ENCODE results near the gene CYFIP1. TPM values are rescaled to one million over a fixed set of nuclear protein-coding genes. Genes with fewer than 3 reads are reported as not detected.

CYFIP1 gene
- polyA plus RNA-seq, 4 donors: 89.0 to 106 (median 96.2) TPM

DNA sequence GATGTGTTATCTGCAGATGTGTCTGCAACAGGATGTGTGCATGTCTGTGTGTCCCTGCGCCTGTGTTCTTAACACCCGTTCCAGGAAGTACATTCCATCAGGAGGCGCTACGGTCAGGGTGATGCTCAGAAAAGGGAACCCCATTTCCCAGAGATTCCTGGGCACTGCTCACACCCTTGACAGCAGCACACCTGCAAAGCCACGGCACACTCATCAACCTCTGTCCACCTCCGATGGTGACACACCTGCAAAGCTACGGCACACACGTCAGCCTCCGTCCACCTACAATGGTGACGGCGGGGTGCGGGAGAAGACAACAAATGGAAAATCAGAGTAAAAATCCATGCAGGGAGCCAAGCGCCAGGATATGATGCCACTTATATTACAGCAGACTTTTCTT lies 86.3 kb downstream of the CYFIP1 start:
- DNase-seq (ENCODE audit: low read depth in 4 of 4, low spot score in 2 of 4): no peak

DNA sequence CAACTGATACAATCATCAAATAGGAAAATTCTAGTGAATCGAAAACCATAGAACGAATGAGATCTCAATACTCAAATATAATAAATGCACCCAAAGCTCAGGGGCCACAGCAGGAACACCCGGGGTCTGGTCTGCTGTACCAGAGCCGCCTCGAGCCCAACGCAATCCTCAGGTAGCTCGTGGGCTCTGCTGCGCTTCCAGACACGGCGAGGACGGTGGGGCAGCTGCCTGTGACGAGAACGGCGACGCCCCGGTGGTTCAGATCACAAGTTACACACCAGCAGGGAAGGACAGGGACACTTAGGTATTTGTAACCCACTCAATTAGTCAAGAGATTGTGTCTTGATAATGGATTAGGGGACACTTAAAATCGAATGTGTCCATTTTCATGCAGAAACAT lies 87.1 kb downstream of the CYFIP1 start:
- DNase-seq (ENCODE audit: low read depth in 4 of 4, low spot score in 2 of 4): no peak

DNA sequence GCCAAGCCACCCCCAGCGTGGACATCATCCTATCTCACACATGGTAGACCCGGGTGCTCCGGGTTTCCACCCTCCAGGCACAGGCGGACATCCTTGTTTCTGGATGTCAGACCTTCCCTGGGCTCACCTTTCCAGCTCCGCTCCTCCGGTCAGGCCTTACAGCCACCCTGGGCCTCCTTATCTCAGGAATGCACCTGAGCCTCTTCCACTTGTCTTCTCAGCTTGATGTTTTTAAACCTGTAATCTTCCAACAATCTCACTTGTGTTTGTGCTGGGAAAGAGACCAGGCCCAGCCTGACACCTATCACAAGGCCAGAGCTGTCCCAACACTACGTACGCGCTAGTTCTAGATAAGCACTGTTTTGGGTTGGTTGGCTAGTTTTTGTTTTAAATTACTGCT lies 87.8 kb downstream of the CYFIP1 start:
- DNase-seq (ENCODE audit: low read depth in 4 of 4, low spot score in 2 of 4): no peak

DNA sequence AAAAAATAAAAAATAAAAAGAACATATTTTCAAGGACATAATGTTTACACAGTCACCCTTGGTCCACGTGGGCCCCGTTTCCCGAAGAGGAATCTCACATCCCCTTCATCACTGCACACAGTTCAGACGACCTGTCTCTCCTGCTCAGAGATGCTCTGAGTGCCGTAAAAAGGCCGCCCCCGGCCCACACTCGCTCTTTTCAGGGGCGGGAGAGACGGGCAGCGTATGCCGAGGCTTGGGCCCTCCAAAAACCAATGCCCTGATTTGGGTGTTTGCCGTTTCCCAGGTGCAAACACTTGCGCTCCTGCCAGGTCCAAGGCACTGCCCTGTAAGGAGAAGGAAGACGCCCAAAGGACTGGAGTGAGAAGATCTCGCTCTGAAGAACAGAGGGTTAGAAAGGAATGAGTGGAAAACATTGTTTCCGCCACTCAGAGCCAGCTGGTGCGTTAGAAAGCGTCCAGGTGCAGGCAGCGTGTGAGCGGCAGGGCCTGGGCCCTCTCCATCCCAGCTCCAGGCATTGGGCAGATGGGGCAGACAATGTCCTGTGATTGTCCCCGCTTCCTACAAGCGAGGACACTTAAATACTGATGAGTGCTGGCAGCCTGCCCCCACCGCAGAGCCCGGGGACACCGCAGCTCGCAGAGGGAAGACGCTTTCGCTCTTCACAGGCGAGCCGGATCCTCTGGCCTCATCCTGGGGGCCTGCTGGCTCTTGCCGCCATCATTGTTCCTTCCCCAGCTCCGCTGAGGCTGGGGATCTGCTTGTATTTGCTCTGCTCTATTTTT lies 88.5 kb downstream of the CYFIP1 start:
- DNase-seq (ENCODE audit: low read depth in 4 of 4, low spot score in 2 of 4): no peak

DNA sequence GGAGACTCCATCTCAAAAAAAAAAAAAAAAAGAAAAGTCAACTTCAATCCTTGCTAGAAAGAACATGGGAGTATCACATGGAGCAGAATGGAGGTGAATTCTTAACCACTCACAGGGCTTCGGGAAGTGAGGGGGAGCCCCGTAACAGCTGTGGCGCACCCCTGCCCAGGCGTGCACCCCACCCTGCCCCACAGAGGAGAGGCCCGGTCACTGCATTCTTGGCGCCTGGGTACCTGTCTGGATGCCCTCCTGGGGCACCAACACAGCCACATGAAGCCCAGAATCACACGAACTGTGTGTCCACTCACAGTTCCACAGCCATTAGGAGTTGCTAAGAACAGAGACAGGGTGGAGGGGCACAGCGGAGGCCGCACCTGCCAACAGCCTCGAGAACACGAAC lies 89.9 kb downstream of the CYFIP1 start:
- no peak for DNase-seq (ENCODE audit: low read depth in 4 of 4, low spot score in 2 of 4)

DNA sequence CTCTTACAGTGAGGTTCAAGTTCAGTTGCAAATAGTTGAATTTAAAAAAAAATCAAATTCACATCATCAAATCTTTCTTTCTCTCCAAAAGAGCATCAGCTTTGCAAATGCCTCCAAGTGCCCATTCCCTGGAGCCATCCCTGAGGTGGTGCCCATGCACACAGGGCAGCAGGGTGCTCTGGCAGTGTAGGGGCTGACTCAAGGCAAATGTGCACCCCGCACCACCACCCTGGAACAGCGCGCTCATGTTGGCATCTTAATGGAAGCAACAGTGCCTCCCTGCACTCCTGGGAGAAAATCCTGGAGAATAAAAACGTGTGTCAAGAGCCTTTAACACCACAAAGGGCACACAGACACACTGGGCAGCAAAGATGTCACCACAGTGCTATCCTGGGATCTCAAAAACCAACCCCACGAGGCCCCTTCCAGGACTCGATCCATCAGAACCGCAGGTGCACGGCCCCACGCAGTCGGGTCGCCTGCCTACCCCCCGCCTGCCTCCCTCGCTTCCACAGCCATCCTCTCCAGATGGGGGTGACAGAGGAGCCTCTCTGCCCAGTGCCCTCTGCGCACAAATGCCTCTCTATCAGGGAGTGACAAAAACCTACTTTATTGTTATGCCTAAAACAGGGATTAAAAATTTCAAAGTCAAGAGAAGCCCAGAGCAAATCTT lies 90.9 kb downstream of the CYFIP1 start:
- DNase-seq (ENCODE audit: low read depth in 4 of 4, low spot score in 2 of 4): no peak

DNA sequence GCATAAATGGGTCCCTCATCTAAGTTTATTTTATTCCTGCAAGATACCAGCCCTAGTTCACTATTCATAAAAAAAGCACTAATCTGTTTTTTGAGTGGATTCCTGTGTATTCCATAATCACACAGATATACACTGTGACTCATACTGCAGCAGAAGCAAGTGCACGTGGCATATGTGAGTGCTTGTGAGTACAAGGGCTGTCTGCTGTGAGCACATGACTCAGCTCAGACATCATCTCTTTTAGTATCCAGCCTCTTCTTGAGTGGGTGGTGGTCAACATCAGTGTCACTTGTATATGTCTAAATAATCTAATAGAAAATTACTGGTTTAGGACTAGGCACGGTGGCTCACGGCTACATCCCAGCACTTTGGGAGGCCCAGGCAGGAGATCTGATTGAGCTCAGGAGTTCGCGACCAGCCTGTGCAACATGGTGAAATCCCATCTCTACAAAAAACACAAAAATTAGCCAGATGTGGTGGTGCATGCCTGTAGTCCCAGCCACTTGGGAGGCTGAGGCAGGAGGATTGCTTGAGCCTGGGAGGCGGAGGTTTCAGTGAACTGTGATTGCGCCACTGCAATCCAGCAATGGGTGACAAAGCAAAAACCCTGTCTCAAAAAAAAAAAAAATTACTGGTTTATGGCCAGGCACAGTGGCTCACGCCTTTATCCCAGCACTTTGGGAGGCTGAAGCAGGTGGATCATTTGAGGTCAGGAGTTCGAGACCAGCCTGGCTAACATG lies 91.9 kb downstream of the CYFIP1 start:
- no peak for DNase-seq (ENCODE audit: low read depth in 4 of 4, low spot score in 2 of 4)

DNA sequence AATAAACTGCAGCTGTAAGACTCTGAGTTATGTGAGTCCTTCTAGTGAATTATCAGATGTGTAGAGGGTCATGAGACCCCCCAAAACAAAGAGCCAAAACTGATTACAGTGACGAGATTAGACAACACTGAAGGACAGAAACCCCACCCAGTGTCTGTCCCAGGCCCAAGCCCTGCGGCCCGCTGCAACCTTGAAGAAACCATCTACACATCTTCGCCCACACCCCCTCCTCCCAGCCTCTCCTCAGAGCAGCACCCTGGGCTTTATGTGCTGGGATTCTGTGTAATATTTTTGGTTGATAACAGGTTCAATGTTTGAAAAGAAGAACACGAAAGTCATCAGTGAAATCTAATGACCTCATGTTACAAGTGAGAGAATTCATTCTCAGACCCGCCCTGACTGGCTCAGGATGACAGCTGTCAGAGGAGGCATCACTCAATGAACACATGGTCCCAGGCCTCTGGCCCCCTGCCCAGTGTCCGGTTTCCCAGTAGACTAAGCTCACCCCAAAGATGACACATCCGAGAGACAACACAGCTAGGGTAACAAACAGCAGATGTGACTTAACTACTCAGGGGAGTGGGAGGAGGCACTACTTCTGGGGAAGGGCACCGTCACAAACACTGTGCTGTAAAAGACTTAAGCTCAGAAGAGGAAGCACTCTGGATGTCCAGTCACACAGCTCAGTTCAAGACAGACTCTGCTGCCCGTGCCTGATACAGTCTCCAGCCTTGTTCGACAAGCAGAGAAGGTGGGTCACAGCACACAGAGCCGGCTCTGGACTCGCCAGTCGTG lies 92.8 kb downstream of the CYFIP1 start:
- DNase-seq (ENCODE audit: low read depth in 4 of 4, low spot score in 2 of 4): no peak

DNA sequence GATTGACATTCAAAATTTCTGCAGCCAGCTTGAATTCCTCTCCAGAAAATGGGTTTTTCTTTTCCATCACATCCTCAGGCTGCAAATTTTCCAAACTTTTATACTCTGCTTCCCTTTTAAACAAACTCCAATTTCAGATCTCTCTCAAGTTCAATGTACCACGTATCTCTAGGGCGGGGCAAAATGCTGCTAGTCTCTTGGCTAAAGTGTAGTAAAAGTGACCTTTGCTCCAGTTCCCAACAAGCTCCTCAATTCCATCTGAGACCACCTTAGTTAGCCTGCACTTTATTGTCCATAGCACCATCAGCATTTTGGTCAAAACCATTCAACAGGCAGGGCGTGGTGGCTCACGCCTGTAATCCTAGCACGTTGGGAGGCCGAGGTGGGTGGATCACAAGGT lies 95.0 kb downstream of the CYFIP1 start:
- no peak for DNase-seq (ENCODE audit: low read depth in 4 of 4, low spot score in 2 of 4)

DNA sequence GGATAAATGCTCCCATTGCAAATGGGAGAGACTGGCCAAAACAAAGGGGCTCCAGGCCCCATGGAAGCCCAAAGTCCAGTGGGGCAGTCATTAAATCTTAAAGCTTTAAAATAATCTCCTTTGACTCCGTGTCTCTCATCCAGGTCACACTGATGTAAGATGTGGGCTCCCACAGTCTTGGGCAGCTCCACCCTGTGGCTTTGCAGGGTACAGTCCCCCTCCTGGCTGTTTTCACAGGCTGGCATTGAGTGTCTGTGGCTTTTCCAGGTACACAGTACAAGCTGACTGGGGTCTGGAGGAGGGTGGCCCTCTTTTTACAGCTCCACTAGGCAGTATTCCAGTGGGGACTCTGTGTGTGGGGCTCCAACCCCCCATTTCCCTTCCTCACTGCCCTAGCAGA lies 95.8 kb downstream of the CYFIP1 start:
- DNase-seq (ENCODE audit: low read depth in 4 of 4, low spot score in 2 of 4): no peak

DNA sequence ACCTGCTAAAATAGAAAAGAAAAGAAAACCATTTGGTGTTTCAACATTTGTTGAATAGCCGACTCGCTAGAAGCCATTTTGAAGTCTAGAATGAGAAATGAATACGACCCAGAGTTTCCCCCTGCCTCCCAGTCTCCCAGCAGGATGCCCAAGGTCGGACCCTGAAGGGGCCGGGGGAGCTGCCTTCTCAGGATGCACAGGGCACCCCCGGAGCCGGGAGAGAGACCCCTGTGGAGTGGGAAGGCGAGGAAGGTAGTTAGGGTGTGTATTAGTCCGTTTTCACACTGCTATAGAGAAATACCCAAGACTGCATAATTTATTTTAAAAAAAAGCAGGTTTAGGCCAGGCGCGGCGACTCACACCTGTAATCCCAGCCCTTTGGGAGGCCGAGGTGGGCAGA lies 97.0 kb downstream of the CYFIP1 start:
- no peak for DNase-seq (ENCODE audit: low read depth in 4 of 4, low spot score in 2 of 4)

DNA sequence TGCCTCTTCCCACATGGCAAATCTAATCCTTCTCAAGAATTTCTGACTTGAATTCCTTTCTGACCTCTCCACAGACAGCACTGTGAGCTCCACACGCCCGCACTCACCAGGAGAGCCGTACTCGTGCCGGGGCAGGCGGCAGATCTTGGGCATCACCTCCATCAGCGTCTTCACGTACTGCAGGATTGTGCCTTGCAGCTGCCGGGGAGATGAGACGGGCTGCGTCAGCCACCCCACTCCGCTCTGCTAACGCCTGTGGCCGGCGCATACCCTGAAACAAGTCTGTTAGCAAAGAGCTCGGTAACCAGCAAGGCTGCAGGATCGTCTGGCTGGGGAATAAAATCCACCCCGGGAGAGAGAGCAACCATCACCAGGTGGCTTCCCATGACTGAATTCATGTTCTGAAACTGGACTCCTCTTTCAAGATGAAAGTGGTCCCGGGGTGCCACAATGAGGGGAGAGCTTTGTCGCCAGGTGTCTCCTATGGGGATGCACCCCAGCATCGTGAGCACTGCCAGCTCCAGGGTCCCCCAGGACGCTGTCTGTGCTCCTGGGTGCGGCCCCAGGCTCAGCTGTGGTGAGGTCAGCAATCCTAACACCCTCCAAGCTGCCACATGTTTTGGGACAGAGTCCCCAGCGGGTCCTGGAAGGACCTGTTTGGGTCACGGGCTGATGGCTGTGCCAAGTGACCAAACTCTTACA lies 98.3 kb downstream of the CYFIP1 start:
- no peak for DNase-seq (ENCODE audit: low read depth in 4 of 4, low spot score in 2 of 4)

DNA sequence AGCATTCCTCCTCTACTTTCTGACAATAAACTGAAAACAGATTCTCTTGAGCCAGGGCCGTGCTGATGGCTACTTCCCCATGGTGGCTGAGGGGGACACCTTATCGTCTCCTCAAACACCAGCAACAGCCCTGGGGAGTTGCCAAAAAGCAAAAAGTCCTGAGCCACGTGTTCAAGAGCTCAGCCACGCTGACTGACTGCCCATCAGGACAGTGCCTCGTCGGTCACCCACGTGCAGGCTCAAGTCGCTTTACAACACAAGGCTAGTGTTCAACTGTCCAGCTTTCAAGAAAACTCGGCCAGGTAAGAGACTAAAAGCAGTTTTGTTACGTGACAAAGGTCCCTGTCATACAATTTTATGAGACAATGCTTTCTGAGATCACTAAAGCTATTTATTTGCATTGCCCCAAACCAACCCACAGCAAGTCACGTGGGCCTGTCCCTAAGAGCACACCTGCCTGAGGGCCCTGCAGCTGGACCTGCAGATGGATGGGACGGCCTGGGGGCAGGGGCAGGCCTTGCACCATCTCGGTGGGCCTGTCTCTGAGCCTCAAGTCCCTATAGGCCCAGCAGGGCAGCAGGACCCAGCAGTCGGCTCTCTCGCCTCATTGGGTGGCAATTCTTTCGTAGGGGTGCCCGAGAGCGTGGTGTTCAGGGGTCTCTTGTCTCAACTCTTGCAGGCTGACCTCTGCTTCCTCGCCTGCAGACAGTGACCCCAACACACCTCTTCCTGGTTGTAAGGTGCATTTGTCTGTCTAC lies 99.0 kb downstream of the CYFIP1 start:
- DNase-seq (ENCODE audit: low read depth in 4 of 4, low spot score in 2 of 4): no peak

DNA sequence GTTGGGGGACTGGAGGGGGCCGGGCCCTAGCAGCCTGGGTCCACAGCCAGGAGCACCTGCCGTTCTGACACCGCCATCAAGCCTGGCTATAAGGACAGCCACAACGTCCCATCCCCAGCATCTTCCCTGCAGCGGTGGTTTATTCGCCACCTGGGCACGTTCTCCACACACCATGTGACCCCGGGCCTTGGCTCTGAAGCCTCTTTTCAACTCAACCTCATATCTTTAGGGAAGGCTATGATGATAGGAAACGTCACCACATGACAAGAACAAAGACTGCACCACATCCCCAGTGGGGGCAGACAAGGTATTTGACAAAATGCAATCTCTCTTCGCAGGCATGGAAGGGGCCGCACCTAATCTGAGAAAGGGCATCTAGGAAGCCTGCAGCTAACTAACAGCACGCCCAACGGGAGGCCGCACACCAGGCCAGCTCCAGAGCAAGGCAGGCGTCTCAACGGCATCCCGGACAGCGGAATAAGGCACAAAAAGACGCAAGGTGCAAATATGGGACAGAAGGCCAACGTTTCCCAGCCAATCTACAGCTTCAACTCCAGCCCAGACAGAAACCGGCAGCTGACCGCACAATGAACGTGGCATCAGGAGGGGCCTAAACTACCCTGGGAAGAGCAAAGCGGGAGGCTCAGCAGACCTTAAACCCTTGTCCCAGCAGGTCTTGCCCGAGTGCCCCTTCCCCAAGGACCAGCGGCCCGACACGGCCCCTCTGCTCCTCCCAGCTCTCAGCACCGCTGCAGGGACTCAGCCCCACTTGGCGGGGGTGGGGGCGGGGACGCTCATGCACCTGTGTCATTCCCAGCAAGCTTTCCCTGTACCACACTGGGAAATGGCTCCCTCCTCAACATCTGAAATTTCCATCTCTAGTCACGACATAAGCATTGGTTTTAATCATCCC lies 99.8 kb downstream of the CYFIP1 start:
- no peak for DNase-seq (ENCODE audit: low read depth in 4 of 4, low spot score in 2 of 4)

DNA sequence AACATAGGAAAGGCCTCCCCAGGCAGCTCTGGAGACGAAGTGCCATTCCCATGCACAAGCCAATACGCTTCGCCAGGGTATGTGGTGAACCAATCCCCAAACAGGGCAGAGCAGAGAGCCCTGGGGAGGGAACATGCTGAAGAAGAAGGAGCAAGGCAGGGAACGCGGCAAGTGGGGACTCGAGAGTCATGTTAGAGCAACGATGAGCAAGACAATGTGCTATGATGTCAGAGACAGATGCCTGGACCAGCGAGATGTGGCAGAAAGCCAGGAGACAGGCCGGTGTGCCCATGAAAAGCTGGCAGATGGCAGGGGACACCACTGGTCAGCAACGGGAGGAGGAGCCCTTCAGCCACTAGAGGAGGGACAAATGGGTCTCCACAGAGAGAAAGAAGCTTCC lies 102.1 kb downstream of the CYFIP1 start:
- no peak for DNase-seq (ENCODE audit: low read depth in 4 of 4, low spot score in 2 of 4)

DNA sequence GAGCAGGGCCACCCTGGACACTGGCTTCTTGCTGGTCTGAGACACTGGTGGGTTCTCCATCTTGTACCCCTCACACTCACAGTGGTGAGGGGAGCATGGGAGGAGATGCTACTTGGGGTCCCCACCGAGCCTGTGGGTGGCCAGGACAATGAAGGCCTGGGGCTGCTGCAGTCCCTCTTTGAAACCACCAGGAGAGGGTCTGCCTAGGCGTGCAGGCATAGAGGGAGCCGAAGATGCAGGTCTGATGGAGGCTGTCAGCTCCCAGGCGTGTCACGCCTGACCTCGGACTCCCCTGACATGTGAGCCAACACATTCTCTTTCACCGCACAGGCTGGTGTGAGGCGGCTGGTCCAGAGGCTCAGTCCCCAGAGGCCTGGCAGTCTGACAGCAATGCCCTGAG lies 102.6 kb downstream of the CYFIP1 start:
- DNase-seq (ENCODE audit: low read depth in 4 of 4, low spot score in 2 of 4): no peak

DNA sequence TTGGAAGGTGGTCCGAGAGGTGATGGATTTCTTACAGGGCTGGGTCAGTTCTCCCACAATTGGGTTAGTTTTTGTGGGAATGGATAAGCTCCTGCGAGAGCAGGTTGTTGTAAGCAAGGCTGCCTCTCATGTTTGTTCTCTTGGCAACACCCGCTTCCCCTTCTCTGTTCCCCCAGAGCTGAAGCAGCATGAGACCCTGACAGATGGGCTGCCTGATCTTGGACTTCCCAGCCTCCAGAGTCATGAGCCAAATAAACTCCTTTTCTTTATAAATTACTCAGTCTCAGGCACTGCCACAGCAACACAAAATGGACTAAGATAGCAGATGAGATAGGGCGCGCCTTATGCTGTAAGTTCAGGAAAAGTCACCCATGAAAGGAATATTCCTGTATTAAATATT lies 103.1 kb downstream of the CYFIP1 start:
- DNase-seq (ENCODE audit: low read depth in 4 of 4, low spot score in 2 of 4): no peak

DNA sequence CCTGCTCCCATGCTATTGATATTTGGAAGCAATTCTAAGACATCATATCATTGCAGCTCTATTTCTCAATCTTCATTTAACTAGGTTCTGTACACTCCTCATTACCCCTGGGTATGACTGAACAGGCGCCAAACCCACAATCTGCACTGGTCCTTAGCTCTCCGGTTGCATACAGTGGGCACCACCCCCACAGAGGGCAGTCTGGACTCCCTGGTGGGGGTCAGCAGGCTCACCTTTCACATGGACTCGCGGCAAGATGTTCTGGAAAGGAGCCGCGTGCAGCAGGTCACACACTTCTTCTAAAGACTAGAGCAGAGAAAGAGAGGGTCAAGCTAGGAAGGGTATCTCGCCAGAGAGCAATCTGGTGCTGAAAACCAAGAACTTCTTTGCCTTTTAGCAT lies 105.2 kb downstream of the CYFIP1 start:
- no peak for DNase-seq (ENCODE audit: low read depth in 4 of 4, low spot score in 2 of 4)

DNA sequence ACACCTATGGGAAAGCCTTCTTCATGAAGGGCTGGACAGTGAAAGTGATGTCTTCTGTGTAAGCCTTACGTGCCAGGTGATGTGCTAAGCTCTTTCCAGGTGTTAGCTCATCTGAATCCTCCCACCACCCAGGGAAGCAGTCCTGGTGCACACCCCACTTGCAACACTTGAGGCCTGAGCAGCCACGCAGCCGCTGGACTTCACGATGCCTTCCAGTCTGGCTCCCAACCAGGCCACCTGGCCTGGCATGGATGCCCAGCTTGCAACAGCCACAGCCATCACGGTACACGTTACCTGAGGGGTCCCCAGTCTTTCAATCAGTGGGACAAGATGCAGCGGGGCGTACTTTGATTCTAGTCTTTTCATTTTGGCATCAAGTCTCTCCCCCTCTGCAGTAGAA lies 105.9 kb downstream of the CYFIP1 start:
- DNase-seq (ENCODE audit: low read depth in 4 of 4, low spot score in 2 of 4): no peak
